Non-pigmented ciliary epithelial cell (primary cell): ENCODE measurements around the gene DLG5.
"Not testable (repeated sequence)": the region's sequence is repeated elsewhere in the genome, so short reads cannot be mapped to it uniquely, and the experiment has no call there.

Source experiments
- DNase-seq: peaks from one replicate; pipeline ENCODE4 v3.0.0-alpha.2; 2010; ENCODE audit warnings: low read depth

The DLG5 gene

GRCh38 chr10:77794256-77795142 is 132.1 kb downstream of the DLG5 start:
- no peak for DNase-seq

- no peak for DNase-seq
Measured at GRCh38 chr10:77793831-77794230, 132.7 kb downstream of the DLG5 start.

DNA sequence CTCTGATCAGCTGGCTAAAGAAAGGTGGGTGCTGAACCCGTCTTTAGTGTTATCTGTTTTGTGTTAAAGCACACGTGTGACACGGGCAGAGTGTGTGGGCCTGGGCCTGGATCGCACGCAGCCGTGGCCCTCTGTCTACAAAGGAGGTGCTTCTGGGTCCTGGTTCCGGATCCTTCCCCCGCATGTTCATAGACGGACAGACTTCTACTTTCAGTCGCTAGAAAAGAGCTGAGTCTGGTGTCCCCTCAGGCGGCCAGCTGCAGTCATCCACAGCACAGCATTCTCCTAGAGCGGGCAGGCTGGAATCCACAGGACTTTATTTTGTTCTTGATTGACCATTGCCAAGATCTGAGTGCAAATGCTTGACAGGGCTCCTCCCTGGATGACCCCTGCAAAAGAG is 134.4 kb downstream of the DLG5 start:
- DNase-seq = no peak

GRCh38 chr10:77791506-77791905 is 135.0 kb downstream of the DLG5 start:
- no peak for DNase-seq

GRCh38 chr10:77789861-77790260 is 136.7 kb downstream of the DLG5 start:
- no peak for DNase-seq

- no peak for DNase-seq
Measured at GRCh38 chr10:77789016-77789415, 137.5 kb downstream of the DLG5 start.

DNA sequence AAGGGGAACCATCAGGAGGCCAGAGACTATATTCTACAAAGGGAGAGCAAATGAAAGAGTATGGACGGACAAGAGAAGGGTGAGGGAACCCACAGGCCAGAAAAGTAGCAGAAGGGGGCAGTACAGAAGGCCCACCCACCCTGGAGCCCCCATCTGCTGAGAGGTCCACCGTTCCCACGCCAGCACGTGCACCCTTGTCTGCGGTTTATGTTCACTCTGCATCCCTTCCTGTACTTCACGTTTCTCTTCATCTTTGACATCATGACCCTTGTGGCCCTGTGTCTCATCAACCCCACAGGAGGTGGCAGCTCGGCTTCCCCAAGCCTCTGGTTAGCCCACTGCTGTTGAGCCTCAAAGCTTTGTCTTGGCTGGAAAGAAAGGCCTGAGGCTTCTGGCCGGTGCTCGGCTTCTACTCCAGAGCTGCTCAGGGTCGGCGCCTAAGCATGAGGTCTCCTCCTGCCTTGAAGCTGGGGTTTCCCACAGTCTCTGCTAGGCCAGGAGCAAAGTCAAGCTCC is 138.0 kb downstream of the DLG5 start:
- DNase-seq = no peak

- DNase-seq = no peak
Measured at GRCh38 chr10:77787440-77787839, 139.1 kb downstream of the DLG5 start.

DNA sequence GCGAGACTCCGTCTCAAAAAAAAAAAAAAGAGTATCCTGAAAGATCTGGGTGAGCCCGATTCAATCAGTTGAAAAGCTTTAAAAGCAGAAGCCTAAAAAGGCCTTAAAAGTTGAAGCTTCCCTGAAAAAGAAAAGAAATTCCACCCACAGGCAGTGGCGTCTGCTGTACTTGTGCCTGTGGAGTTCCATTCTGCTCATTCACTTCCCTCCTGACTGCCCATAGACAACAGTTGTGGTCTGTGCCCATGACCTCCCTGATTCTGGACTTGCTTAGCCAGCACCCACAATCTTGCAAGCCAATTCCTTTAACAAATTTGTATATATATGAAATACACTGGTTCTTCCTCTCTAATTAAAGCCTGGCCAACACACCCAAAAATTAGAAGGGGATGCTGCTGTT is 141.7 kb downstream of the DLG5 start:
- peak; percentile 86 for DNase-seq

GRCh38 chr10:77782328-77783061 is 144.1 kb downstream of the DLG5 start:
- DNase-seq = no peak

GRCh38 chr10:77781451-77782327 is 144.9 kb downstream of the DLG5 start:
- DNase-seq = no peak

DNA sequence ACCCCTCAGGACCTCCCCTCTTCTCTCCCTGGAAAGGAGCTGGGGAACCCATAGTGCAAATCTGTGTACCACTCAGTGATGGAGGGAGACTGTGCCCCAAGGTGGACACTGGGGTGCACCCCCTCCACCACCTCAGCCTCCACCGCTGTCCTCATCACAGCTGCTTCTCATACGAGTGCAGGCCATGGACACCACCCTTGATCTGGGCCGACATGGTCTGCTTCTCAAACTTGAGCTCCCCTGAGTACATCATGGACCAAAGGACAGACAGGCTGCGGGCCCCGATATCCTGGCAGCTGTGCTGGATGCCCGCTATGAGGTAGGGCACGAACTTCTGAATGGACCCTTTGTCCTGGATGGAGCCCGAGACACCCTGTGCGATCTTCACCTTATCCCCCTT is 146.4 kb downstream of the DLG5 start:
- no peak for DNase-seq

- no peak for DNase-seq
Measured at GRCh38 chr10:77776487-77776886, 150.1 kb downstream of the DLG5 start.

- peak; percentile 8 for DNase-seq
Measured at GRCh38 chr10:77774940-77775391, 151.6 kb downstream of the DLG5 start.

DNA sequence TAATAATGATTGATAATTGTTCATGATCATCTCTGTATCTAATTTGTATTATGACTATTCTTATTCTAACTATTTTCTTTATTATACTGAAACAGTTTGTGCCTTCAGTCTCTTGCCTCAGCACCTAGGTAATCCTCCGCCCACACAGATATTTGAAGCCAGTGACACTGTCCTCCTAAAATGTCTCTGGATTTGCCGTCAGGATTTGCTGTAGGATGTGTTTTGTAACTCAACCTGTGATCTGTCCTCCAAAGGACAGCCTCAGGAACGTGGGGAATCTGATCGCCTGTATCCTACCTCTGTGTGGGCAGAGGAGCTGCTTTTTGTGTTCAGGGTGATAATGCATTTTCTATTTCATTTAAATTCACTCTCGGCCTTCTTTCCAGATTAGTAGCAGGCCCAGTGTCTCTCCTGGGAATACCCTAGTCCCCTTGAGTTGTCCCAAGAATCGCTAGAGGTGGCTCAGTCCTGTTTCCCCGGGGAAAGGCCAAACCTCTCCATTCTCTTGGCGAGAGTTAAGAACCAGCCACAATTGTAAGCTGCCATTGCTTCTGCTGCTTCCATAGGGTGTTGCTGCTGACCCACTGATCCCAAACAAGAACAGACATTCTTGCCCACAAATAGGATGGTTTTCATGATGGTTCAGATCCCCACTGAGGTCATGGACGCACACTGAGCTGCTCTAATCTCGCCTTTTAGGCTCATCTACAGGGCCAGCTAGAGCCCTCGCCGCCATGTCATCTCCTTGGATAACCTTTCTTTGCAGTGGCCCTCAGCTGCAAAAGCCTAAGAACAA is 152.7 kb downstream of the DLG5 start:
- no peak for DNase-seq

GRCh38 chr10:77772852-77773600 is 153.5 kb downstream of the DLG5 start:
- DNase-seq = not testable (repeated sequence)

DNA sequence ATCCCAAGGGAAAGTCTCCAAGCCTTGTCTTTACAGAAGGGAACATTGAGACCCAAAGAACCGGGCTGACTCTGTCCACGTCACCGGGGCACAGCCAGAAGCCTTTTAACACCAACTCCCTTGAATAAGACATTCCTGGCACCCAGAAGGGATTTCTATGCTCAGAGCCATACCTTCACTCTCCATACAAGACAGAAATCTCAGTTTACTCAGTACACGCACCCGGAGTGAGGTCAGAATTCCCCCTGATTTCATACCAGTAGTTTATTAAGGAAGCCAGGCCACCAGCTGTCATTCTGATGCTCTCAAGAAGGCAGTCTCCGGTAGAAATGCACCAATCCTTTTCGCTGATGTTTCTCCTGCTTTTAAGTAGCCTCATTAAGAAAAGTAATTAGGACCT is 154.7 kb downstream of the DLG5 start:
- DNase-seq = no peak

GRCh38 chr10:77771450-77771849 is 155.1 kb downstream of the DLG5 start:
- DNase-seq = no peak

GRCh38 chr10:77770868-77771175 is 155.7 kb downstream of the DLG5 start:
- no peak for DNase-seq

- DNase-seq = no peak
Measured at GRCh38 chr10:77770081-77770867, 156.3 kb downstream of the DLG5 start.
